Urinary bladder (tissue), 4 donors: ENCODE measurements around the gene BMERB1. TPM values are rescaled to one million over a fixed set of nuclear protein-coding genes. Genes with fewer than 3 reads are reported as not detected.

ENCODE experiments used
- DNase-seq: peaks from one replicate; pipeline ENCODE4 v3.0.0-alpha.2; 2015; ENCODE audit errors: extremely low spot score
- H3K27ac ChIP-seq: one replicate; pipeline ENCODE4 v1.5.1; 2013; ENCODE audit warnings: low read depth, mild to moderate bottlenecking, moderate library complexity
- H3K36me3 ChIP-seq: one replicate; pipeline ENCODE4 v1.6.1; 2013; ENCODE audit warnings: mild to moderate bottlenecking, moderate library complexity; ENCODE audit not compliant: insufficient read depth
- H3K4me1 ChIP-seq: one replicate; pipeline ENCODE4 v1.6.1; 2013; ENCODE audit warnings: mild to moderate bottlenecking, moderate library complexity; ENCODE audit not compliant: insufficient read depth
- H3K4me3 ChIP-seq: one replicate; pipeline ENCODE4 v1.5.1; 2013; ENCODE audit warnings: low read depth, low read length
- WGBS: extraction: QIAGEN DNeasy Blood & Tissue Kit; methylation state at CpG from one replicate; pipeline ENCODE4 v1.1.7; 2013; 5-methylcytosine and 5-hydroxymethylcytosine counted together
- polyA plus RNA-seq: library from polyadenylated mRNA; stranded (reverse); fragments of 200-250 nt; gene quantifications from one replicate; pipeline ENCODE4 v1.2.3, GENCODE V29; 2013
- total RNA-seq: library from RNA; depleted of rRNA; stranded (reverse); fragments of >200 nt; gene quantifications from one replicate; pipeline ENCODE4 v1.2.3, GENCODE V29; 2014
- donor health status: healthy with polysubstance abuse.
- donor health status: healthy.

The BMERB1 gene
- total and polyA plus RNA-seq, 2 donors = 41.5 to 77.0 TPM

DNA sequence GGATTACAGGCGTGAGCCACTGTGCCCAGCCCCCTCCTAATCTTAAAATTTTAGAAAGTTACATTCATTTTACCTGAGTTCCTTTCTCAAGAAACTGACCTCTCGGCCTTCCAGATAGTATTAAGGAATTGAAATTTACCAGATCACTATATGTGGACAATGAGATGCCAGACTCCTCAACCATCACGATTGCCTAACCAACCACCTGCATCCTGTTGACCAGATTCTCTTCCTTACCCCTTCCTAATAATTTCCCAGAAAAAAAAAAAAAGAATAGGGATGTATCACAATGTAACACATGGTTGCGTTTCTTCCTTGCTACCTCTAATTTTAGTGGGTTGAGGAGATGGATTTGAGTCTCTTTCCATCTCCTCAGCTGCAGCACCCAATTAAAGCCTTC lies 72.1 kb downstream of the BMERB1 start:
- Histone ChIP-seq H3K36me3 (no peaks in the 10 kb centered on the region), H3K27ac (no peak overlapping the region), H3K4me3 (no peak overlapping the region), H3K4me1 (no peaks in the 10 kb centered on the region)
- WGBS = 88% methylated on average over 4 of the region's 4 CpGs
- DNase-seq = no peak

DNA sequence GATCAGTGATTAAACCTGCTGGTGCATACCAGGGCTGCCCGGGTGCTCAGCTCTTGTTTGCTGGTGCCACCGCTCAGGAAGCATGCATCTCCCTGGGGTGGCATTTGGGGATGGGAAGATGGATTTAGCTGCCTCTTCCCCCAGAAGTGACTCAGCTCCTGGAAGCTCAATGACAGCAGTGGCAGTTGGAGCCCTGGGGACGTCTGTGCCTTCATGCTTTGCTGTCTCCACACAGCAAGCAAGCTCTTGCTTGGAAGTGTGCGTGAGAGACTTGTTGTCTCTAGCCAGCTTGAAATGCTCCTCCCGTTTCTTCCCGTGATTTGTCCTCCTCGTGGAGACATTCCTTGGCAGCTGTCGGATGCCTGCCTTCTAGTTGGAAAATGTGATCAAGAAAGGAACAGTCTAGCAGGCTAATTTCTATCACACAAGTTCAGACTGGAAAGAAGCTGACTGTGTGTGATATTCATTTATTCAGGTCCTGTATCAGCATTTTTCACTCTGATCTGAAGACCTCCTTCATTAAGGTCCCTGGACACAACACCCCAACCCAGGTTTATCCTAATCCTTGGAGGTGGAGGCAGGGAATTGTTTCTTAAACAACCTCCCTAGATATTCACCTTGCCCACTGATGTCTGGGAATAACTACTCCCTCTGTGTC lies 73.0 kb downstream of the BMERB1 start:
- H3K27ac ChIP-seq = no peak overlapping the region
- 35% methylated on average over 8 of the region's 8 CpGs for WGBS
- no peak for DNase-seq

DNA sequence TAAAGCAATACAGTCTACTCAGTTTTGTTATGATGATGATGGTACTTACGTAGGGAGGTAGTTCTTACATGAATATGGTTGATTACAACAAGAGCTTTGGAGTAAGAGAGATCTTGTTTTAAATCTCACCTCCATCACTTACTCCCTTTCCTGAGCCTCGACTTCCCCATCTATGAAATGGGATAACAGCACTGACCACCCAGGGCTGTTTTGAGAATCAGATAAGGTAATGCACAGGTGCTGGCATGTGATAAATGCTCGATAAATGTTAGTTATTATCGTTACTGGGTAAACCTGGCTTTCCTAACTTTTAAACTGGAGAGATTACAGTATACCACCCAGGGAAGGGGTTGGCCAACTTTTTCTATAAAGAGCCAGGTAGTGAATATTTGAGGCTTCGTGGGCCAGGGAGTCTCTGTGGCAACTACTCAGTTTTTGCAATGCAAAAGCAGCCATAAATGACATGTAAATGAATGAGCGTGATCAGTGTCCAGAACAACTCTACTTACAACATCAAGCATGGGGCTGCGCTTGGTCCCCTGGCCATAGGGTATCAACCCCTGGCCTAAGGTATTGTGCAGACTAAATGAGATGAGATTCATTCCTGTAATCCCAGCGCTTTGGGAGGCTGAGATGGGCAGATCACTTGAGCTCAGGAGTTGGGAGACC lies 73.7 kb downstream of the BMERB1 start:
- no peak overlapping the region for H3K27ac ChIP-seq
- H3K4me3 ChIP-seq = no peak overlapping the region
- H3K4me1 ChIP-seq = no peaks in the 10 kb centered on the region
- no peak for DNase-seq
- 92% methylated on average over 8 of the region's 8 CpGs for WGBS
- no peaks in the 10 kb centered on the region for H3K36me3 ChIP-seq

More for the DNA sequence above, 73.0 kb downstream of the BMERB1 start:
- no peak overlapping the region for H3K4me3 ChIP-seq
- no peaks in the 10 kb centered on the region for H3K4me1 ChIP-seq
- H3K36me3 ChIP-seq = no peaks in the 10 kb centered on the region

- Histone ChIP-seq H3K4me1 (no peaks in the 10 kb centered on the region), H3K36me3 (no peaks in the 10 kb centered on the region), H3K27ac (no peak overlapping the region), H3K4me3 (no peak overlapping the region)
- WGBS = 89% methylated on average over 14 of the region's 14 CpGs
- no peak for DNase-seq
Measured at GRCh38 chr16:15509051-15509592, 74.7 kb downstream of the BMERB1 start.

GRCh38 chr16:15509593-15510535 lies 75.5 kb downstream of the BMERB1 start:
- H3K4me3 ChIP-seq = no peak overlapping the region
- WGBS = 79% methylated on average over 19 of the region's 19 CpGs
- H3K27ac ChIP-seq = no peak overlapping the region
- no peaks in the 10 kb centered on the region for H3K4me1 ChIP-seq
- DNase-seq = no peak
- H3K36me3 ChIP-seq = no peaks in the 10 kb centered on the region

DNA sequence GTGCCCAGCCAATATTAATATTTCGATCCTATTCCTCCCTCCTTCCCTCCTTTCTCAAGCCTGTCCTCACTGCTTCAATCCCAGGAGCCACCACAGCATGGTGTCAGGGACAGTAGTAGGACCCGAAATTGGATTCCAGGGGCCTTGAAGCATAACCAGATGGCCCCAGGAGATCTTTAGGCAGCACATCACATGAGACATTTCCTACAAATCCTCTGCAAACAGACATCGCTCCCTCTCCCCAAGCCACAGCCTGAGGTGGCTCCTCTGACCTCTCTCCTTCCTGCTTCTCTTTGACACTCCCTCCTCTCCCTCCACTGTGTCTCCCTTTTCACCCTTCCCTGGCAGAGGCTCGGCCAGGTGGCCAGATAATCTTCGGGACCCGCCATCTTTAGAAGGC lies 76.6 kb downstream of the BMERB1 start:
- 89% methylated on average over 6 of the region's 6 CpGs for WGBS
- Histone ChIP-seq H3K36me3 (no peaks in the 10 kb centered on the region), H3K4me1 (no peaks in the 10 kb centered on the region), H3K27ac (no peak overlapping the region), H3K4me3 (no peak overlapping the region)
- no peak for DNase-seq

GRCh38 chr16:15511759-15512487 lies 77.5 kb downstream of the BMERB1 start:
- H3K36me3 ChIP-seq = no peaks in the 10 kb centered on the region
- no peaks in the 10 kb centered on the region for H3K4me1 ChIP-seq
- 97% methylated on average over 11 of the region's 11 CpGs for WGBS

DNA sequence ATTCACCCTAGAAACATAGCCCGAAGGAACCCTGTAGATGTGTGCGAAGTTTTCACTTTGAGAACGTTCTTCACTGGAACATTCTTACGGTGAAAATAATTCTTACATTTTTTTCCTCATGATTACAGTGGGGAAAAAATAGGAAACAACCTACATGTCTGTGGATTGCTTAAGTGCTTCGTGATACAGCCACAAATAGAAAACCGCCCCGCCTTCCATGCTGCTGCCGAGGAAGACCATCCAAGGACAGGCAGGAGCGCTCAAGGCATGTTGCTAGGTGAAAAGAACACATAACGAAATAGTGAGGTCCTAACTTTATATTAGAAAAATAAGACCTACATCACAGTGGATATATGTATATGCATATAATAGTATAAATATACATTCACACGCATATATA lies 78.8 kb downstream of the BMERB1 start:
- no peak overlapping the region for H3K27ac ChIP-seq
- H3K4me3 ChIP-seq = no peak overlapping the region
- DNase-seq = no peak
- no peaks in the 10 kb centered on the region for H3K36me3 ChIP-seq
- 96% methylated on average over 11 of the region's 11 CpGs for WGBS
- H3K4me1 ChIP-seq = no peaks in the 10 kb centered on the region

More at GRCh38 chr16:15511759-15512487, 77.5 kb downstream of the BMERB1 start:
- Histone ChIP-seq H3K27ac (no peak overlapping the region), H3K4me3 (no peak overlapping the region)
- DNase-seq = no peak

GRCh38 chr16:15515992-15516391 lies 81.6 kb downstream of the BMERB1 start:
- DNase-seq = no peak
- no peak overlapping the region for H3K4me3 ChIP-seq
- WGBS = 97% methylated on average over 4 of the region's 4 CpGs
- no peaks in the 10 kb centered on the region for H3K4me1 ChIP-seq
- H3K36me3 ChIP-seq = no peaks in the 10 kb centered on the region
- H3K27ac ChIP-seq = no peak overlapping the region

- DNase-seq = no peak
- WGBS = 94% methylated on average over 5 of the region's 5 CpGs
- no peak overlapping the region for H3K4me3 ChIP-seq
- no peaks in the 10 kb centered on the region for H3K4me1 ChIP-seq
- H3K27ac ChIP-seq = no peak overlapping the region
- H3K36me3 ChIP-seq = no peaks in the 10 kb centered on the region
Measured at GRCh38 chr16:15516609-15517008, 82.2 kb downstream of the BMERB1 start.

DNA sequence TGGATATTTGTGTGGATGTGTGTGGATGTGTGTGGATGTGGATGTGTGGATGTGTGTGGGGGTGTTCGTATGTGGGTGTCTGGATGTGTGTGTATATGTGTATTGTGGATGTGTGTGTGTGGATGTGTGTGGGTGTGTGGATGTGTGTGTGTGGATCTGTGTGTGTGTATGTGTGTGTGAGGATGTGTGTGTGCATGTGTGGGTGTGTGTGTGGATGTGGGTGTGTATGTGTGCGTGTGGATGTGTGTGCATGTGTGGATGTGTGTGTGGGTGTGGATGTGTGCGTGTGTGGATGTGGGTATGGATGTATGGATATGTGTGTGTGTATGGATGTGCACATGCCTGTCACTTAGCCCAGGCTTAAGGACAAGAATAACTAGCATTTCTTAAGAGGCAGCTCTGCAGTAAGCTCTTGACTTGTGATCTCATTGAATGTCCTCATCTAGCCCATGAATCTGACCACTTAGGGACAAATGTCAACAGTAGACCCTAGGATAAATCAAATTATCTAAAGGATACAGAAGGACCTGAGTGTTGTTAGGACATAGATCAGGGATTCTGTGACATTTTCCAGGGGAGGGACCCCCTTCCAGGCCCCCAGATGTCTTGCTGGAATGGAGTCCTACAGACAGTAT lies 83.5 kb downstream of the BMERB1 start:
- WGBS = 88% methylated on average over 3 of the region's 3 CpGs
- Histone ChIP-seq H3K4me3 (no peak overlapping the region), H3K27ac (no peak overlapping the region), H3K36me3 (no peaks in the 10 kb centered on the region), H3K4me1 (no peaks in the 10 kb centered on the region)
- no peak for DNase-seq

DNA sequence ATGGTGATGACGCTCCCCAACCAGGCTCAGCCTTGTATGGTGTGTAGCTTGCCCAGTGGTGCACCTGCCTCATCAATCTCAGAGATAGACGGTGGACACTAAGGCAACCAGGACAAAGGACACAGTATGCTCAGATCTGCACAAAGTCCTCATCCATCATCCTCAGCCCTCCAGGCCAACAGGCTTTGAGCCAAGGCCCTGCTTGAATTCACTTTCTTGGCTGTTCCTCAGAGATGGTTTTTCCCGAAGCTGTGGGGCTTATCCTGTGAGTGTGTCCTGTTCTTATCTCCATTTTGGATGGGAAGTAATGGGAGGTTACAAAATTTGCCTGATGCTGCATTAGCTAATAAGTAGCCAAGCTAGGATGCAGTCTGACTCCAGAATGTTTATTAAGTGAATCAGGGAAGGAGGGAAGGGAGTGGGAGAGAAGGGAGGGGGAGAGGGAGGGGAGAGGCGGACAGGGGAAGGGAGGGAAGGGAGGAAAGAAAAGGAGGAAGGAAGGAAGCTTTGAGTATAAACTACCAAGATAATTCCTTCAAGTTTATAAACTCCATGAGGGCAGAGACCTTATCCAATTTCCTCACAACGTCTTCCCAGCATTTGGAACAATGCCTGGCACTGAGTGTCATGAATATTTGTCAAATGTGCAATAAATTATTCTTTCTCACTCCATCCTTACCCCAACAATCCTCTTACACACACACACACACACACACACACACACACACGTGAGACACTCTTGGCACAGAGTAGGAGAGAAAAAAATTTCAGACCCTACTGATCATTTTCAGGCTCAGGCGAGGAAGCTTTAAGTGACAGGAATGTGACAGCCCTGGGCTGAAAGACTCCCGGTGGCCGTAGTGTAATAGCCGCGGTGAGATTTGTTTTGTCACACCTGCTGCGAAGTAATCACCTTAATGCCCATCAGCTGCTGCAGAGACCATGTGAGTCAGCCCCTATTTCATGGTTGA lies 84.3 kb downstream of the BMERB1 start:
- no peak overlapping the region for H3K27ac ChIP-seq
- 33% methylated on average over 12 of the region's 12 CpGs for WGBS
- no peak overlapping the region for H3K4me3 ChIP-seq
- H3K36me3 ChIP-seq = no peaks in the 10 kb centered on the region
- peak; percentile 62 for DNase-seq
- H3K4me1 ChIP-seq = no peaks in the 10 kb centered on the region
